ENCODE measurements around the gene C1GALT1.

GRCh38 chr7:7236041-7236440 lies 53.7 kb downstream of the C1GALT1 start:
- no peak for TF ChIP-seq CTCF (conservative IDR thresholded peaks at IDR 0.05; ENCODE audit: low read depth in 2 of 2)
- no peak for TF ChIP-seq POLR2AphosphoS5 (IDR thresholded peaks at IDR 0.05; ENCODE audit: low read depth)
- TF ChIP-seq EZH2phosphoT487 (IDR thresholded peaks at IDR 0.05; ENCODE audit: unreplicated experiment): no peak
- no peak for TF ChIP-seq REST (IDR thresholded peaks at IDR 0.05; ENCODE audit: unreplicated experiment)
